GM23338 (cell line): ENCODE data around the gene RPL7L1. TPM values are rescaled to one million over a fixed set of nuclear protein-coding genes. Genes with fewer than 3 reads are reported as not detected.

Experiments
- ATAC-seq: fragments of 200-7000 bp; cut with Tn5 transposase; 3 replicates; pipeline ENCODE4 v1.9.1; 2020
- DNase-seq: peaks from one replicate; pipeline ENCODE4 v3.0.0-alpha.2; 2015; ENCODE audit warnings: low spot score
- H2AFZ ChIP-seq: fragments of 200-600 bp; sonication (generic); 2 replicates; pipeline ENCODE4 v1.8.0; 2016; ENCODE audit warnings: antibody characterized with exemption, mild to moderate bottlenecking, moderate library complexity
- H3F3A ChIP-seq: fragments of 200-600 bp; sonication (generic); replicated peaks from 2 replicates; pipeline ENCODE4 v1.8.0; 2017; ENCODE audit warnings: antibody characterized with exemption, mixed run types, low read depth
- H3K27ac ChIP-seq: fragments of 200-600 bp; sonication (generic); 2 replicates; pipeline ENCODE4 v1.6.1; 2016; ENCODE audit warnings: low read depth
- H3K27me3 ChIP-seq: fragments of 200-600 bp; sonication (generic); 2 replicates; pipeline ENCODE4 v1.8.0; 2016; ENCODE audit warnings: mild to moderate bottlenecking, mixed run types, moderate library complexity; ENCODE audit not compliant: insufficient read depth
- H3K36me3 ChIP-seq: fragments of 200-600 bp; sonication (generic); 2 replicates; pipeline ENCODE4 v1.8.0; 2016; ENCODE audit warnings: mild to moderate bottlenecking; ENCODE audit not compliant: insufficient read depth
- H3K4me1 ChIP-seq: fragments of 200-600 bp; sonication (generic); 2 replicates; pipeline ENCODE4 v1.8.0; 2016; ENCODE audit warnings: mild to moderate bottlenecking, moderate library complexity; ENCODE audit not compliant: insufficient read depth
- H3K4me2 ChIP-seq: fragments of 200-600 bp; sonication (generic); 2 replicates; pipeline ENCODE4 v1.7.1; 2017; ENCODE audit warnings: mixed run types
- H3K4me3 ChIP-seq: fragments of 200-600 bp; sonication (generic); 2 replicates; pipeline ENCODE4 v1.6.1; 2016; ENCODE audit warnings: mixed run types
- H3K79me2 ChIP-seq: fragments of 200-600 bp; sonication (generic); replicated peaks from 2 replicates; pipeline ENCODE4 v1.8.0; 2017; ENCODE audit warnings: mild to moderate bottlenecking; ENCODE audit not compliant: insufficient read depth
- H3K9me2 ChIP-seq: fragments of 200-600 bp; sonication (generic); 2 replicates; pipeline ENCODE4 v1.8.0; 2017; ENCODE audit not compliant: insufficient read depth
- H4K20me1 ChIP-seq: fragments of 200-600 bp; sonication (generic); replicated peaks from 2 replicates; pipeline ENCODE4 v1.8.0; 2017; ENCODE audit warnings: mild to moderate bottlenecking; ENCODE audit not compliant: insufficient read depth
- H3K27ac Mint-ChIP-seq: 2 replicates; pipeline ENCODE4 v1.8.0; 2020; ENCODE audit warnings: inconsistent platforms, mild to moderate bottlenecking, moderate library complexity, mixed read lengths
- H3K27me3 Mint-ChIP-seq: 3 replicates; pipeline ENCODE4 v1.8.0; 2022; ENCODE audit warnings: low read depth, mild to moderate bottlenecking, moderate library complexity, mixed read lengths, inconsistent platforms; ENCODE audit not compliant: insufficient read depth, poor library complexity
- H3K36me3 Mint-ChIP-seq: 3 replicates; pipeline ENCODE4 v1.8.0; 2021; ENCODE audit warnings: low read depth, mild to moderate bottlenecking, inconsistent platforms, moderate library complexity, mixed read lengths
- H3K4me1 Mint-ChIP-seq: 3 replicates; pipeline ENCODE4 v1.8.0; 2020; ENCODE audit warnings: mild to moderate bottlenecking, inconsistent platforms, mixed read lengths
- H3K4me3 Mint-ChIP-seq: 3 replicates; pipeline ENCODE4 v1.8.0; 2021; ENCODE audit warnings: moderate library complexity, mild to moderate bottlenecking, inconsistent platforms, mixed read lengths
- H3K9me3 Mint-ChIP-seq: 3 replicates; pipeline ENCODE4 v1.8.0; 2020; ENCODE audit warnings: moderate library complexity, mild to moderate bottlenecking, inconsistent platforms, mixed read lengths
- CREB1 ChIP-seq: fragments of 250-450 bp; sonication (Bioruptor Pico); IDR thresholded peaks from 2 replicates; pipeline ENCODE4 v1.5.0; 2020; ENCODE audit warnings: low read depth, mild to moderate bottlenecking, moderate library complexity
- CTCF ChIP-seq, 2 experiments: fragments of 200-600 bp in 1 of 2; sonication (generic) in 1 of 2; conservative IDR thresholded peaks; 2 replicates each; pipeline versions ENCODE4 v1.5.1 to v1.6.1; 2016 to 2017; ENCODE audit warnings: antibody characterized with exemption in 2 of 2, low read depth in 2 of 2, mild to moderate bottlenecking in 2 of 2, moderate library complexity in 1 of 2
- ETS1 ChIP-seq: IDR thresholded peaks from 2 replicates; pipeline ENCODE4 v1.6.1; 2016; ENCODE audit warnings: antibody characterized with exemption
- EZH2 ChIP-seq: fragments of 200-600 bp; sonication (generic); IDR thresholded peaks from one replicate; pipeline ENCODE4 v1.8.0; 2017; ENCODE audit warnings: antibody characterized with exemption, mild to moderate bottlenecking, low read depth; ENCODE audit not compliant: unreplicated experiment
- EZH2phosphoT487 ChIP-seq: fragments of 200-600 bp; sonication (generic); IDR thresholded peaks from one replicate; pipeline ENCODE4 v1.8.1; 2018; ENCODE audit warnings: antibody characterized with exemption; ENCODE audit not compliant: unreplicated experiment
- JUNB ChIP-seq: IDR thresholded peaks from one replicate; pipeline ENCODE4 v1.6.1; 2016; ENCODE audit warnings: antibody characterized with exemption; ENCODE audit not compliant: unreplicated experiment
- NANOG ChIP-seq: IDR thresholded peaks from 2 replicates; pipeline ENCODE4 v1.6.1; 2016; ENCODE audit warnings: antibody characterized with exemption, borderline replicate concordance
- POLR2AphosphoS5 ChIP-seq: IDR thresholded peaks from 2 replicates; pipeline ENCODE4 v1.6.1; 2016; ENCODE audit warnings: antibody characterized with exemption, low read depth
- REST ChIP-seq: IDR thresholded peaks from one replicate; pipeline ENCODE4 v1.6.1; 2018; ENCODE audit warnings: antibody characterized with exemption; ENCODE audit not compliant: unreplicated experiment
- STAT1 ChIP-seq: IDR thresholded peaks from one replicate; pipeline ENCODE4 v1.6.1; 2016; ENCODE audit warnings: antibody characterized with exemption; ENCODE audit not compliant: unreplicated experiment
- ZNF114 ChIP-seq: fragments of 250-450 bp; sonication (Bioruptor Pico); IDR thresholded peaks from 2 replicates; pipeline ENCODE4 v1.5.0; 2020; ENCODE audit warnings: mild to moderate bottlenecking, moderate library complexity
- ZNF331 ChIP-seq: fragments of 250-450 bp; sonication (Bioruptor Pico); IDR thresholded peaks from 2 replicates; pipeline ENCODE4 v1.5.0; 2020; ENCODE audit warnings: low read depth, mild to moderate bottlenecking, moderate library complexity
- ZNF462 ChIP-seq: fragments of 250-450 bp; sonication (Bioruptor Pico); IDR thresholded peaks from 2 replicates; pipeline ENCODE4 v1.5.0; 2020; ENCODE audit warnings: mild to moderate bottlenecking, moderate library complexity
- polyA plus RNA-seq: library from polyadenylated mRNA; unstranded; fragments of >200 nt; fragmentation: Nextera tagmentation; extraction: Ambion mirVana; gene quantifications from 2 replicates; pipeline ENCODE4 v1.2.1, GENCODE V29; 2016
- total RNA-seq: library from RNA; depleted of rRNA; stranded (reverse); fragments of >200 nt; shearing (Covaris generic); gene quantifications from 2 replicates; pipeline ENCODE4 v1.2.3, GENCODE V29; 2014

The RPL7L1 gene
- total and polyA plus RNA-seq, 2 experiments from 2014 or later, result 86.9 to 124 TPM

- H3K27me3 ChIP-seq, result no peaks in the 10 kb centered on the region
- H3F3A ChIP-seq, result peaks cover 2% of the 10 kb centered on the region
- H2AFZ ChIP-seq, result no peak overlapping the region
- no peaks in the 10 kb centered on the region for H3K9me2 ChIP-seq
- no peaks in the 10 kb centered on the region for H3K4me1 ChIP-seq
- Mint-ChIP-seq H3K4me1 (no peaks in the 10 kb centered on the region), H3K9me3 (no peaks in the 10 kb centered on the region), H3K27me3 (peaks cover 1% of the 10 kb centered on the region), H3K27ac (no peak overlapping the region), H3K36me3 (peaks cover 13% of the 10 kb centered on the region; the same call in 2 of the 3 replicates), H3K4me3 (no peak overlapping the region)
- no peaks in the 10 kb centered on the region for H3K36me3 ChIP-seq
- ATAC-seq (no peak), DNase-seq (no peak)
- H4K20me1 ChIP-seq, result 0 out of 2 replicates have a peak, but pooled peaks cover 4% of the 10 kb centered on the region
- no peak overlapping the region for H3K4me2 ChIP-seq
- no peaks in the 10 kb centered on the region for H3K79me2 ChIP-seq
- TF ChIP-seq CTCF (conservative IDR thresholded peaks at IDR 0.05; ENCODE audit: low read depth in 2 of 2) (no peak), ZNF462 (no peak), ZNF331 (CRISPR knock-in tag) (no peak), JUNB (no peak), EZH2 (no peak), REST (no peak), NANOG (no peak), POLR2AphosphoS5 (no peak), STAT1 (no peak), ZNF114 (no peak), CREB1 (CRISPR knock-in tag) (no peak), EZH2phosphoT487 (no peak), ETS1 (no peak)
- no peak overlapping the region for H3K27ac ChIP-seq
- H3K4me3 ChIP-seq, result no peak overlapping the region
Observed at GRCh38 chr6:42845327-42845694, 34.1 kb upstream of the RPL7L1 start.
